Naive thymus-derived CD4-positive, alpha-beta T cell (primary cell): Measurements from ENCODE around the gene SPOCD1. TPM values are rescaled to one million over a fixed set of nuclear protein-coding genes. Genes with fewer than 3 reads are reported as not detected.

Experiments used
- ATAC-seq: fragments of 150-1000 bp; cut with Tn5 transposase; 2 replicates; pipeline ENCODE4 v1.10.0; 2021; ENCODE audit warnings: mild to moderate bottlenecking, moderate library complexity
- CTCF ChIA-PET: fragments of 350-600 bp; sonication (Branson Sonifier 250); formaldehyde crosslinking; loops from one replicate; lab custom pipeline; 2021; ENCODE audit warnings: antibody characterized with exemption; lab: Charles Lee
- POLR2A ChIA-PET: fragments of 350-600 bp; sonication (Branson Sonifier 250); formaldehyde crosslinking; loops from one replicate; lab custom pipeline; 2021; ENCODE audit warnings: antibody characterized with exemption, inconsistent platforms; lab: Charles Lee
- DNase-seq, 9 donors: peaks; one replicate each; pipeline versions ENCODE4 v3.0.0 to v3.0.0-alpha.2; 2020 to 2022; ENCODE audit warnings: mixed read lengths in 1 of 9
- H3K27ac ChIP-seq: one replicate; pipeline ENCODE4 v1.7.0; 2013; ENCODE audit warnings: mild to moderate bottlenecking, low read depth, low read length, moderate library complexity
- H3K27me3 ChIP-seq, 2 donors: one replicate each; pipeline ENCODE4 v1.7.0; 2013; ENCODE audit warnings: low read length in 2 of 2, mild to moderate bottlenecking in 2 of 2, moderate library complexity in 2 of 2; ENCODE audit not compliant: control insufficient read depth in 2 of 2, insufficient read depth in 2 of 2
- H3K36me3 ChIP-seq, 3 experiments: 1 replicate in 2 of 3; 2 replicates in 1 of 3; pipeline ENCODE4 v1.7.0; 2013; ENCODE audit warnings: low read length in 3 of 3, mild to moderate bottlenecking in 3 of 3, moderate library complexity in 1 of 3; ENCODE audit not compliant: insufficient read depth in 3 of 3, control insufficient read depth in 2 of 3
- H3K4me1 ChIP-seq, 2 donors: one replicate each; pipeline ENCODE4 v1.7.0; 2013; ENCODE audit warnings: low read length in 2 of 2, mild to moderate bottlenecking in 2 of 2, moderate library complexity in 1 of 2; ENCODE audit not compliant: control insufficient read depth in 2 of 2, insufficient read depth in 2 of 2
- H3K4me3 ChIP-seq: 2 replicates; pipeline ENCODE4 v1.7.0; 2013; ENCODE audit warnings: mild to moderate bottlenecking, low read length
- H3K9me3 ChIP-seq, 3 experiments: 1 replicate in 2 of 3; 2 replicates in 1 of 3; pipeline ENCODE4 v1.7.0; 2013; ENCODE audit warnings: low read length in 3 of 3; ENCODE audit not compliant: control insufficient read depth in 2 of 3
- H3K27ac Mint-ChIP-seq, 9 donors: one replicate each; pipeline ENCODE4 v1.8.0; 2020 to 2022; ENCODE audit warnings: mixed read lengths in 9 of 9, mild to moderate bottlenecking in 8 of 9, moderate library complexity in 5 of 9, inconsistent platforms in 2 of 9
- H3K27me3 Mint-ChIP-seq, 5 donors: one replicate each; pipeline ENCODE4 v1.8.0; 2021 to 2022; ENCODE audit warnings: mixed read lengths in 5 of 5, mild to moderate bottlenecking in 1 of 5
- H3K36me3 Mint-ChIP-seq, 5 donors: one replicate each; pipeline ENCODE4 v1.8.0; 2020 to 2022; ENCODE audit warnings: mixed read lengths in 5 of 5, mild to moderate bottlenecking in 3 of 5, inconsistent platforms in 1 of 5
- H3K4me1 Mint-ChIP-seq, 7 donors: one replicate each; pipeline ENCODE4 v1.8.0; 2020 to 2022; ENCODE audit warnings: mixed read lengths in 7 of 7, mild to moderate bottlenecking in 3 of 7, inconsistent platforms in 1 of 7
- H3K4me3 Mint-ChIP-seq, 10 donors: one replicate each; pipeline ENCODE4 v1.8.0; 2020 to 2022; ENCODE audit warnings: mild to moderate bottlenecking in 10 of 10, mixed read lengths in 10 of 10, moderate library complexity in 6 of 10, inconsistent platforms in 2 of 10
- H3K9me3 Mint-ChIP-seq, 11 donors: one replicate each; pipeline ENCODE4 v1.8.0; 2020 to 2022; ENCODE audit warnings: mixed read lengths in 11 of 11, mild to moderate bottlenecking in 4 of 11, inconsistent platforms in 1 of 11, moderate library complexity in 1 of 11
- intact Hi-C, 2 donors: fragments of 100-400 bp; cut with micrococcal nuclease; formaldehyde crosslinking; loops; one replicate each; pipeline ENCODE4 v1.15.1; 2023
- polyA plus RNA-seq, 2 donors: library from polyadenylated mRNA; unstranded; fragments of 300-500 nt; fragmentation: Illumina TruSeq; gene quantifications; one replicate each; pipeline ENCODE4 v1.2.3, GENCODE V29; 2021
- total RNA-seq, 6 experiments: library from RNA in 5 of 6; stranded (reverse) in 5 of 6; gene quantifications; 1 replicate in 5 of 6; 2 replicates in 1 of 6; pipeline ENCODE4 v1.2.3 and lab custom pipeline; 2021 to 2026

SPOCD1 gene
- total and polyA plus RNA-seq, 7 experiments from 2014 or later = 0.21 to 0.38 TPM; not detected in 5

DNA sequence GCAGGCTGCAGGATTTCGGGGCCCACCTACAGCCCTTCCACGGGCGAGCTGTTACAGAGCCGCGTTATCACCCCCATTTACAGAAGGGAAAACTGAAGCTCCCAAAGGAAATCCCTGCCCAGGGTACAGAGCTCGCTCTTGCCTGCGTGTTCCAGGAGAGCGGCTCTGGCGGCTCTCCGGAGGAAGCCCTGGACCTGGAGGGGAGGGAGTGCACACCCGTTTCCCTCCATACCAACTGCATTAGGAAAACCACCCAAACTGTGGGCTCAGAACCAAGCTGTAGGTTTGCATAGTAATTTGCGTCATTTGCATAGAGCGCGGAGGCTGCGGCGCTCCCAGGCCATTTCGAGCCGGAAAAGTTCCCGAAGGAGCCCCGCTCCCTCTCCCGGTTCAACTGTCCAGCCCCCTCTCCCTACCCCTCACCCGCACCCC lies 27.0 kb downstream of the SPOCD1 start:
- ATAC-seq (peak; percentile 51), DNase-seq (no peak)
- intact Hi-C loops = loop anchor here (1.0 to 5.0 kb wide), 12 partner anchors 24 to 632 kb away; partner anchors contain the start of genes KHDRBS1 (in 2 of the 2) and PEF1 (in 1 of the 2)

DNA sequence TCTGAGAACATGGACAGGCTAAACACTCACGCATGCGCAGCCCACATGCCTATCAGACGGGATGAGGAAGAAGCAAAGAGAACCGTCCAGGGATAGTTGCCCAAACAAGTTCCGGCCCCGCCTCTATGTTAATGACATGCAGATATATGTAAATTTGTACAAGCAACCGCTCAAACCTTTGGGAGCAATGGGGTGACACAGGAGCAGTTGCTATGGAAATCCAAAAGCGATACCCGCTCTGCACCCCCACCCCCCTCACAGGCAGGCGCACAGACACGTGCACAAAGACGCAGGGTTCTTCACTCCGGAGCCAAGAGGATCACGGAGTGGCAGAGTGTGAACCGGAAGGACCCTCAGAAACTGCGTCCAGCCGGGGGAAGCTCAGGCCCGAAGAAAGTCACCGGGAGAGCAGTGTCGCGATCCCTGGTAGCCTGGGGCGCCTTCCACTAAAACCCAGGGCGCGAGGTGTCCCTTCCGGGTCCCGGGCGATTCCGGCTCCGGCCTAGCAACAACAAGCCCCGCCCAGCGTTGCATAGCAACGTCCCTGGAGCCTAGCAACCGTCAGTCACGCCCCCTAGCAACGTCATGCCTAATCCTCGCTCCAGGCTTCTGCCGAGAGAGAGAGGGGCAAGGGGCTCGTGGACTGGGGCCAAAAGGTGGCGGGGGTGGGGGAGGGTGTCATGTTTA lies 27.5 kb downstream of the SPOCD1 start:
- DNase-seq (peak; percentile 75 to 93 (median 82)), ATAC-seq (peak; percentile 83)
- H3K4me3 Mint-ChIP-seq = peak overlapping the region; percentile 81 to 93 (median 92)
- intact Hi-C loops = loop anchor here (1.0 to 5.0 kb wide), 4 partner anchors 144 to 631 kb away; partner anchors contain the start of genes KHDRBS1 (in 2 of the 2) and PEF1 (in 1 of the 2)
- POLR2A ChIA-PET = interaction anchor here (0.9 to 2.3 kb wide), 6 partner anchors 10 to 175 kb away, joined by 3 to 6 read pairs (median 3); partner anchors contain the start of gene ADGRB2
- H3K27ac Mint-ChIP-seq = peak overlapping the region; percentile 86 to 94 (median 93)
- no peaks in the 10 kb centered on the region for H3K36me3 ChIP-seq
- H3K27ac ChIP-seq = peak overlapping the region; percentile 82
- peak overlapping the region; percentile 68 for H3K4me3 ChIP-seq
- H3K9me3 ChIP-seq = no peaks in the 10 kb centered on the region
- no peaks in the 10 kb centered on the region for H3K9me3 Mint-ChIP-seq
- H3K4me1 Mint-ChIP-seq = peaks cover 7 to 17% (median 9%) of the 10 kb centered on the region in 7 donors
- H3K27me3 Mint-ChIP-seq = peaks cover 0 to 7% (median 0%) of the 10 kb centered on the region in 5 donors
- H3K4me1 ChIP-seq = peaks cover 3 to 5% of the 10 kb centered on the region in 2 donors
- CTCF ChIA-PET = interaction anchor here (0.9 to 6.4 kb wide), 23 partner anchors 11 to 394 kb away, joined by 3 to 70 read pairs (median 5); partner anchors contain the start of gene ADGRB2
- no peaks in the 10 kb centered on the region for H3K36me3 Mint-ChIP-seq
- no peaks in the 10 kb centered on the region for H3K27me3 ChIP-seq

More for the DNA sequence above, 27.0 kb downstream of the SPOCD1 start:
- Mint-ChIP-seq H3K36me3 (no peaks in the 10 kb centered on the region), H3K9me3 (no peaks in the 10 kb centered on the region), H3K27ac (peak overlapping the region in 7 of 9 donors; percentile 88 to 94 (median 93)), H3K4me3 (peak overlapping the region; percentile 81 to 93 (median 92)), H3K27me3 (peaks cover 0 to 7% (median 0%) of the 10 kb centered on the region in 5 donors), H3K4me1 (peaks cover 7 to 17% (median 9%) of the 10 kb centered on the region in 7 donors)
- CTCF ChIA-PET = interaction anchor here (0.6 to 6.4 kb wide), 33 partner anchors 10 to 394 kb away, joined by 3 to 70 read pairs (median 4); partner anchors contain the start of gene ADGRB2
- Histone ChIP-seq H3K27me3 (no peaks in the 10 kb centered on the region), H3K27ac (peak overlapping the region; percentile 82), H3K9me3 (no peaks in the 10 kb centered on the region), H3K36me3 (no peaks in the 10 kb centered on the region), H3K4me1 (peaks cover 3 to 5% of the 10 kb centered on the region in 2 donors), H3K4me3 (peak overlapping the region; percentile 68)
- POLR2A ChIA-PET = interaction anchor here (0.6 to 2.3 kb wide), 11 partner anchors 10 to 284 kb away, joined by 3 to 6 read pairs (median 3); partner anchors contain the start of genes ADGRB2, PEF1 and TMEM39B

DNA sequence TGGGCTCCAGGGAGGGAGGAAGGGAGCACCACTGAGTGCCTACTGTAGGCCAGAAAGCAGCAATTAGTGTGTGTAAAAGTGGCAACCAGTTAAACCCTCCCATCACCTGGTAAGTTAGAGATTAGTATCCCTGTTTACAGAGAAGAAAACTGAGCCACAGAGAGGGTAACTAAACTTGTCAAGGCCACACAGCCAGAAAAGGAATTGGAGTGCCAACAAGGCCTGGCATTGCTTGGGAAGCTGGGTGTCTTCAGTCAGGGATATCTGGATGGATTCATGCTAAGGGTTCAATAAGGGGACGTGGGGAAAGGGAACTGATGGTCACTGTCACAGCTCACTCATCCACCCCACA lies 28.1 kb downstream of the SPOCD1 start:
- ChIA-PET CTCF (interaction anchor here (1.5 to 6.4 kb wide), 4 partner anchors 10 to 124 kb away, joined by 4 to 70 read pairs (median 20); partner anchors contain the start of gene ADGRB2), POLR2A (interaction anchor here (1.0 to 2.3 kb wide), 4 partner anchors 23 to 176 kb away, joined by 3 to 6 read pairs (median 4); partner anchors contain the start of gene ADGRB2)
- no peak for ATAC-seq
- Mint-ChIP-seq H3K4me1 (peaks cover 7 to 17% (median 9%) of the 10 kb centered on the region in 7 donors), H3K36me3 (no peaks in the 10 kb centered on the region), H3K27me3 (peaks cover 0 to 5% (median 0%) of the 10 kb centered on the region in 5 donors), H3K9me3 (no peaks in the 10 kb centered on the region), H3K4me3 (peak overlapping the region; percentile 81 to 93 (median 92)), H3K27ac (peak overlapping the region; percentile 86 to 94 (median 93))
- Histone ChIP-seq H3K9me3 (no peaks in the 10 kb centered on the region), H3K27me3 (no peaks in the 10 kb centered on the region), H3K4me3 (no peak overlapping the region), H3K27ac (peak overlapping the region; percentile 82), H3K4me1 (peaks cover 3 to 5% of the 10 kb centered on the region in 2 donors), H3K36me3 (no peaks in the 10 kb centered on the region)
- DNase-seq = no peak
- intact Hi-C loops = loop anchor here (1.0 to 5.0 kb wide), 4 partner anchors 143 to 630 kb away; partner anchors contain the start of genes KHDRBS1 (in 2 of the 2) and PEF1 (in 1 of the 2)

DNA sequence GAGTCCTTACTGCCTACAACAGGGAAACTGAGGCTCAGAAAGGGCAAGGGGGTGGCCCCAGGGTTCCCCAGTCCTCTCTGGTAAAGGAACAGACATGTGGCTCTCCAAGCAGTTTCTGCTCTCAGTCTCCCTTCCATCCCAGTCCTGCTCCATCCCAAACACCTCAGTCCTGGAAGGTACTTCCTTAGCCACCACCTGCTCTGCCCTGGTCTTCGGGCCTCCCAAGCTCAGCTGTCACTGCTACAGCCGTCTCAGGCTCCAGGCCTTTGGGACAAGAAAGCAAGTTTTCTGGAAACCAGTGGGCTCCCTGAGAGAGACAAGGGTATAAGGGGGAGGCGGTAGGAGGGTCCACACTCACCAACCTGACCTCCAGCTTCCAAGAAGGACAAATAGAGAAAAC lies 28.6 kb downstream of the SPOCD1 start:
- no peaks in the 10 kb centered on the region for H3K36me3 Mint-ChIP-seq
- intact Hi-C loops = loop anchor here in 1 of 2 donors (5.0 kb wide), 1 partner anchor 630 kb away; no protein-coding TSS in a partner anchor
- DNase-seq = no peak
- H3K9me3 ChIP-seq = no peaks in the 10 kb centered on the region
- H3K27ac ChIP-seq = no peak overlapping the region
- H3K27me3 Mint-ChIP-seq = peaks cover 0 to 5% (median 0%) of the 10 kb centered on the region in 5 donors
- H3K9me3 Mint-ChIP-seq = no peaks in the 10 kb centered on the region
- H3K4me3 ChIP-seq = no peak overlapping the region
- H3K4me3 Mint-ChIP-seq = peak overlapping the region in 9 of 10 donors; percentile 81 to 93 (median 91)
- peak overlapping the region in 8 of 9 donors; percentile 86 to 94 (median 93) for H3K27ac Mint-ChIP-seq
- POLR2A ChIA-PET = no interaction called here
- H3K4me1 ChIP-seq = peaks cover 3 to 5% of the 10 kb centered on the region in 2 donors
- no peaks in the 10 kb centered on the region for H3K27me3 ChIP-seq
- no peak for ATAC-seq
- CTCF ChIA-PET = interaction anchor here (0.7 to 6.4 kb wide), 2 partner anchors 124 to 177 kb away, joined by 3 to 70 read pairs; no protein-coding TSS in a partner anchor
- H3K36me3 ChIP-seq = no peaks in the 10 kb centered on the region
- H3K4me1 Mint-ChIP-seq = peaks cover 7 to 17% (median 9%) of the 10 kb centered on the region in 7 donors

DNA sequence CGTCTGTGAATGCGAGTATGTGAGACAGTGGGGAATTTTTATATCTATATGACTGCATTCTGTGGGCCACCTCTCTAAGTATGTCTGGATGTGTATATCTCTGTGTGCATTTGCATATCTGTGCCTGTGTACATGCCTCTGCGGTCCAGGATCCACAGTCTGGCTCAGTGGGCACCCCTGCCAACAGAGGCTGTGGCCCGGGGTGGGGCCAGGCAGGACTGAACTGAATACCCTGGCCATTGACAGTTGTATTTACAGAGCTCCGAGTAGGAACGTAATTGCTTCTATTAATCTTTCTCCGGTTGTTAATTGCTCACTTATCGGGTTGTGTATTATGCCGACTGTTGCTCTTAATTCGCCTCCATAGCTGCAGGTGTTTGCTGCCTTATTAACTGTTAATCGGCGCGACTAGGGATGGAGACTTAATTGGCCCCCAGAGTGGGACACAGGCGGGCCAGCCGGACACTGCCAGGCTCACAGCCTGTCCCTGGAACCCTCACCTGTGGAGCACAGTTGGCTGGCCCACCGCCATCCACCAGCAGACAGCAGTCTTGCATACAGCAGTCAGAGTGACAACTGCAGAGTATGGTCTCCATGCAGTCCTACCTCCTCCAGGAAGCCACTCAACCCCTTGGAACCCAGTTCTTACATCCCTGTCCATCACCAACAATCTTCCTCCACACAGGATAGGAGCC lies 29.3 kb downstream of the SPOCD1 start:
- Histone ChIP-seq H3K27ac (no peak overlapping the region), H3K9me3 (no peaks in the 10 kb centered on the region), H3K36me3 (no peaks in the 10 kb centered on the region), H3K27me3 (no peaks in the 10 kb centered on the region), H3K4me3 (no peak overlapping the region), H3K4me1 (peaks cover 3 to 5% of the 10 kb centered on the region in 2 donors)
- no peak for DNase-seq
- intact Hi-C loops = loop anchor here in 1 of 2 donors (5.0 kb wide), 1 partner anchor 629 kb away; no protein-coding TSS in a partner anchor
- H3K4me1 Mint-ChIP-seq = peaks cover 7 to 17% (median 9%) of the 10 kb centered on the region in 7 donors
- no peaks in the 10 kb centered on the region for H3K9me3 Mint-ChIP-seq
- H3K27ac Mint-ChIP-seq = peak overlapping the region in 1 of 9 donors; percentile 47
- no peak overlapping the region for H3K4me3 Mint-ChIP-seq
- ChIA-PET CTCF (interaction anchor here (0.7 to 6.4 kb wide), 2 partner anchors 123 to 178 kb away, joined by 3 to 70 read pairs; no protein-coding TSS in a partner anchor), POLR2A (no interaction called here)
- no peaks in the 10 kb centered on the region for H3K36me3 Mint-ChIP-seq
- ATAC-seq = no peak
- H3K27me3 Mint-ChIP-seq = peaks cover 0 to 5% (median 0%) of the 10 kb centered on the region in 5 donors

DNA sequence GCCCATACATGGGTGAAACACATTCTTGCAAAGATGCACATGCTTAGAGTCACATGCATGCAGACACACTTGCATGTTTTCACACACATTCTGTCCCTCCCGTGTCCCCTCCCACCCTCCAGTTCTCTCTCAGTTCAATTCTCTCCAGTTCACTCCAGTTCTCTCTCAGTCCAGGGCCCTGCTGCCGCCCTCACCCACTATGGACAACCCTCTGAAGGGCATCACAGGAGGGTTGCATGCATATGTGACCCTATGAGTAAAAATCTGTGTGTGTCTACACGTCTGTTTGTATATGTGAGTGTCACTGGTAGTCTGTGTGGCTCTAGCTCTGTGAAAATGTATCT lies 29.9 kb downstream of the SPOCD1 start:
- Histone ChIP-seq H3K27ac (no peak overlapping the region), H3K4me3 (no peak overlapping the region), H3K4me1 (peaks cover 3 to 5% of the 10 kb centered on the region in 2 donors), H3K36me3 (no peaks in the 10 kb centered on the region), H3K27me3 (no peaks in the 10 kb centered on the region), H3K9me3 (no peaks in the 10 kb centered on the region)
- intact Hi-C loops = loop anchor here in 1 of 2 donors (5.0 kb wide), 1 partner anchor 629 kb away; no protein-coding TSS in a partner anchor
- CTCF ChIA-PET = interaction anchor here (6.4 kb wide), 1 partner anchor 122 kb away, joined by 70 read pairs; no protein-coding TSS in a partner anchor
- Mint-ChIP-seq H3K27ac (no peak overlapping the region), H3K27me3 (peaks cover 0 to 5% (median 0%) of the 10 kb centered on the region in 5 donors), H3K9me3 (no peaks in the 10 kb centered on the region), H3K4me3 (no peak overlapping the region), H3K4me1 (peaks cover 7 to 17% (median 9%) of the 10 kb centered on the region in 7 donors), H3K36me3 (no peaks in the 10 kb centered on the region)
- DNase-seq = no peak
- ATAC-seq = no peak
- POLR2A ChIA-PET = no interaction called here
